Glomerular visceral epithelial cell (primary cell): Measurements from ENCODE around the gene TPRN.
"Not testable (repeated sequence)": the region's sequence is repeated elsewhere in the genome, so short reads cannot be mapped to it uniquely, and the experiment has no call there.

Source experiments
- DNase-seq: peaks from one replicate; pipeline ENCODE4 v3.0.0-alpha.2; 2016; ENCODE audit errors: extremely low spot score

The TPRN gene, protein sequence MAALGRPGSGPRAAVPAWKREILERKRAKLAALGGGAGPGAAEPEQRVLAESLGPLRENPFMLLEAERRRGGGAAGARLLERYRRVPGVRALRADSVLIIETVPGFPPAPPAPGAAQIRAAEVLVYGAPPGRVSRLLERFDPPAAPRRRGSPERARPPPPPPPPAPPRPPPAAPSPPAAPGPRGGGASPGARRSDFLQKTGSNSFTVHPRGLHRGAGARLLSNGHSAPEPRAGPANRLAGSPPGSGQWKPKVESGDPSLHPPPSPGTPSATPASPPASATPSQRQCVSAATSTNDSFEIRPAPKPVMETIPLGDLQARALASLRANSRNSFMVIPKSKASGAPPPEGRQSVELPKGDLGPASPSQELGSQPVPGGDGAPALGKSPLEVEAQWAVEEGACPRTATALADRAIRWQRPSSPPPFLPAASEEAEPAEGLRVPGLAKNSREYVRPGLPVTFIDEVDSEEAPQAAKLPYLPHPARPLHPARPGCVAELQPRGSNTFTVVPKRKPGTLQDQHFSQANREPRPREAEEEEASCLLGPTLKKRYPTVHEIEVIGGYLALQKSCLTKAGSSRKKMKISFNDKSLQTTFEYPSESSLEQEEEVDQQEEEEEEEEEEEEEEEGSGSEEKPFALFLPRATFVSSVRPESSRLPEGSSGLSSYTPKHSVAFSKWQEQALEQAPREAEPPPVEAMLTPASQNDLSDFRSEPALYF

DNA sequence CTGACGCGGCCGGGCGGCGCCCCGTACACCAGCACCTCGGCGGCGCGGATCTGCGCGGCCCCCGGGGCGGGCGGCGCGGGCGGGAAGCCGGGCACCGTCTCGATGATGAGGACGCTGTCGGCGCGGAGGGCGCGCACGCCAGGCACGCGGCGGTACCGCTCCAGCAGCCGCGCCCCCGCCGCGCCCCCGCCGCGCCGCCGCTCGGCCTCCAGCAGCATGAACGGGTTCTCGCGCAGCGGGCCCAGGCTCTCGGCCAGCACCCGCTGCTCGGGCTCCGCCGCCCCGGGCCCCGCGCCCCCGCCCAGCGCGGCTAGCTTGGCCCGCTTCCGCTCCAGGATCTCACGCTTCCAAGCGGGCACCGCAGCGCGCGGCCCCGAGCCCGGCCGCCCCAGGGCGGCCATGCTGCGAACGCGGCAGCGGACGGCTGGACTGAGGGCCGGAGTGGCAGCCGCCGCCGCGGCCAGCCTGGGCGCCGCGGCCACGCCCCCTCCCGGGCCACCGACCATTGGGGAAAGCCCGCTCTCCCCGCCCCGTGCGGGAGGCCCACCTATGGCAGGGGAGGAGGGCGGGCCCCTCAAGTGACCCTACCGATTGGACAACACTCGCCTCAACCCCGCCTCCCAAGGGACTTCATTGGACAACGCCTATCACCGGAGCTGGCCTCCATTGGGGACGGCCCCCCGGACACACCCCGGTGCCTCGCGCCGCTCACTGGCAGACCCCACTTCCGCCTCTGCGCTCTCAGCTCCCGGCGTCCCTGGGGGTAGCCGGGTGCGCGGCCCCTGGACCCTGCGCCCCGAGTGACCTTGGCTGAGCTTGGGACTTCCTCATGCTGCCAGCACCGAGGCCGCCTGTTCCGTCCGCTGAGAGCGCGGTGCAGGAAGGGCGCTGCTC lies at the start of gene TPRN:
TSS of gene TPRN (minus strand) at position 431 of the 894 bp plus-strand sequence. CDS start at position 401, 30 bp downstream.
- peak; percentile 99 for DNase-seq

GRCh38 chr9:137247916-137248175 lies 47.3 kb upstream of the TPRN start:
- no peak for DNase-seq

- no peak for DNase-seq
These were observed 46.8 kb upstream of the TPRN start for GRCh38 chr9:137247135-137247915.

- DNase-seq, result no peak
These were observed 45.2 kb upstream of the TPRN start for GRCh38 chr9:137245450-137246421.

GRCh38 chr9:137244486-137245449 lies 44.2 kb upstream of the TPRN start:
- DNase-seq, result no peak

GRCh38 chr9:137243626-137244485 lies 43.3 kb upstream of the TPRN start:
- DNase-seq, result peak; percentile 40

- not testable (repeated sequence) for DNase-seq
These were observed 42.7 kb upstream of the TPRN start for GRCh38 chr9:137243266-137243625.

- no peak for DNase-seq
These were observed 42.0 kb upstream of the TPRN start for GRCh38 chr9:137242269-137243203.

- peak; percentile 68 for DNase-seq
These were observed 41.1 kb upstream of the TPRN start for GRCh38 chr9:137241490-137242268.

- DNase-seq, result peak; percentile 100
These were observed 40.4 kb upstream of the TPRN start, which contains the start of gene TUBB4B for GRCh38 chr9:137240841-137241489. Gene TUBB4B, plus strand, starts transcription at chr9:137241287. Its CDS starts 74 bp downstream, at chr9:137241361.

GRCh38 chr9:137240318-137240840 lies 39.8 kb upstream of the TPRN start:
- peak; percentile 84 for DNase-seq

- DNase-seq, result not testable (repeated sequence)
These were observed 39.1 kb upstream of the TPRN start for GRCh38 chr9:137239541-137240200.

DNA sequence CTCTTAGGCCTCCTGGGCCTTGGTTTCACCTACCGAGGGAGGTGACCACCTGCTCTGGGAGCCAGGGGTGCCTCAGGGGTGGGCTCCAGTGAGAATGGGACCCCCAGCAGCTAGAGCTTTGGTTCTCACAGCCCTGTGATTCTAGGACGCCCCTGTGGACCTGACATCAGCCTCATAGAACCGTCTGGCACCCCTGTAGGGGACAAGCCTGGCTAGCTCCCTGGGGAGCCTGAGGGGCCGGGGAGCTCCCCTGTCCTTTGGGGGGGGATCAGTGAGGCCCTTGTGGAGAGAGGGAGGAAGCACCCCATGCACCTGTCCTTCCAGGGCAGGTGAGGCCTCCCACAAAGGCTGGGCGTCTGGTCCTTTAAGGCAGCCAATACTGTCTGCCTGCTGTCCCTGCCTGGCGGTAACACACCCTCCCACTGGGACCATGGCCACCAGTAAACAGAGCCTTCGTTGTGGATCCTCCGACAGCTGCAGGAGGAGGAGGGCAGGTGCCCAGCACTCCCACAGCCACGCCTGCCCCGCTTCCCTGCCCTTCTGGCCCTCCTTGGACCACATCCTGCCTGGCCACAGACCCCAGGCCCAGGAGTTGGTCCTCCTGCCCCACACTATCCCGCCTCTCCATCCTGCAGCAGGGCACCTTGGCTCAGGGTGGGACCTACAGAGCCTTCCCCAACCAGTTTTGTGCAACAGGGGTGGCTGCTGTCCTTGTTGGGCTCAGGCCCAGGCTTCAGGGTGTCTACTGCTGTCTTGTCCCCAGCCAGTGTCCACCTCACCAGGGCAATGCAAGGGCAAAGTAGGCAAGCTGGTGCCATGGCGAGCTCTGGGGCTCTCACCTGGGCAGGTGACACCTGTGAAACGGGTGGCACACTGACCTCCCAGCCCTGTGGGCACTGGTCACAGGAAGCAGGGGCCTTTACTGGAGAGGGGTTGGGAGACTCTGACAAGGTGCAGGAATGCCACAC lies 37.5 kb upstream of the TPRN start:
- no peak for DNase-seq
